Activated T-cell treated with anti-CD3 and anti-CD28 coated beads, Interleukin-2, amount 50 U/mL, for 48 hours (primary cell): ENCODE measurements around the gene ADAMTS10.
A peak's percentile ranks its signal among the peaks of the same experiment; 100 is the strongest.
"Not testable (repeated sequence)": the region's sequence is repeated elsewhere in the genome, so short reads cannot be mapped to it uniquely, and the experiment has no call there.

Experiments
- DNase-seq, 2 experiments: peaks; one replicate each; pipeline ENCODE4 v3.0.0-alpha.2; 2020

ADAMTS10 gene

GRCh38 chr19:8622886-8623285 lies 12.4 kb upstream of the ADAMTS10 start:
- not testable (repeated sequence) for DNase-seq

GRCh38 chr19:8618751-8619150 lies 8.2 kb upstream of the ADAMTS10 start:
- no peak for DNase-seq

- no peak for DNase-seq
These were observed 7.5 kb upstream of the ADAMTS10 start for GRCh38 chr19:8617984-8618383.

GRCh38 chr19:8617325-8617724 lies 6.8 kb upstream of the ADAMTS10 start:
- not testable (repeated sequence) for DNase-seq

- DNase-seq, result no peak
These were observed 6.3 kb upstream of the ADAMTS10 start for GRCh38 chr19:8616861-8617260.

GRCh38 chr19:8615813-8616596 lies 5.5 kb upstream of the ADAMTS10 start:
- DNase-seq, result peak; percentile 72 to 75

- no peak for DNase-seq
These were observed 4.5 kb upstream of the ADAMTS10 start for GRCh38 chr19:8615024-8615423.

GRCh38 chr19:8614455-8614854 lies 3.9 kb upstream of the ADAMTS10 start:
- DNase-seq, result no peak

- no peak for DNase-seq
These were observed 2.3 kb upstream of the ADAMTS10 start for GRCh38 chr19:8612807-8613171.

- no peak for DNase-seq
These were observed 1.6 kb upstream of the ADAMTS10 start for GRCh38 chr19:8611877-8612806.

GRCh38 chr19:8611391-8611876 lies 919 bp upstream of the ADAMTS10 start:
- DNase-seq, result no peak

- no peak for DNase-seq
These were observed 403 bp upstream of the ADAMTS10 start for GRCh38 chr19:8610936-8611300.

GRCh38 chr19:8609279-8610040 lies 1.1 kb downstream of the ADAMTS10 start:
- peak; percentile 54 to 55 for DNase-seq

- DNase-seq, result no peak
These were observed 1.6 kb downstream of the ADAMTS10 start for GRCh38 chr19:8608941-8609278.

- no peak for DNase-seq
These were observed 3.1 kb downstream of the ADAMTS10 start for GRCh38 chr19:8607386-8607785.

- DNase-seq, result no peak
These were observed 5.0 kb downstream of the ADAMTS10 start for GRCh38 chr19:8605514-8605913.

- no peak for DNase-seq
These were observed 8.7 kb downstream of the ADAMTS10 start for GRCh38 chr19:8601796-8602195.

GRCh38 chr19:8600816-8601215 lies 9.7 kb downstream of the ADAMTS10 start:
- DNase-seq, result no peak

GRCh38 chr19:8600064-8600463 lies 10.5 kb downstream of the ADAMTS10 start:
- DNase-seq, result no peak

- DNase-seq, result no peak
These were observed 14.3 kb downstream of the ADAMTS10 start for GRCh38 chr19:8596168-8596567.

GRCh38 chr19:8595651-8596050 lies 14.9 kb downstream of the ADAMTS10 start:
- no peak for DNase-seq

GRCh38 chr19:8593931-8594330 lies 16.6 kb downstream of the ADAMTS10 start:
- no peak for DNase-seq
